Liver (tissue), 3 donors: ENCODE data around the gene P3H1.
"Not testable (repeated sequence)": the region's sequence is repeated elsewhere in the genome, so short reads cannot be mapped to it uniquely, and the experiment has no call there.

Experiments used
- EGR1 ChIP-seq, 2 donors: IDR thresholded peaks; 2 replicates each; pipeline ENCODE4 v1.6.1; 2016 to 2018; ENCODE audit warnings: antibody characterized with exemption in 2 of 2, low read depth in 2 of 2
- JUND ChIP-seq, 2 donors: IDR thresholded peaks; 2 replicates each; pipeline ENCODE4 v1.6.1; 2016; ENCODE audit warnings: antibody characterized with exemption in 2 of 2
- RXRA ChIP-seq, 2 donors: IDR thresholded peaks; 2 replicates each; pipeline ENCODE4 v1.6.1; 2017 to 2018; ENCODE audit warnings: antibody characterized with exemption in 2 of 2, mild to moderate bottlenecking in 1 of 2
- SP1 ChIP-seq: IDR thresholded peaks from 2 replicates; pipeline ENCODE4 v1.6.1; 2018; ENCODE audit warnings: antibody characterized with exemption, mild to moderate bottlenecking
- TF ChIP-seq, protein P1 (sequence below): fragments of 150-350 bp; IDR thresholded peaks from 2 replicates; pipeline ENCODE4 v1.5.1; 2017; ENCODE audit warnings: improper control_type of control experiment, low read depth, low read length; ENCODE audit not compliant: missing input control
- TF ChIP-seq, protein P2 (sequence below): IDR thresholded peaks from 2 replicates; pipeline ENCODE4 v1.6.1; 2016; ENCODE audit warnings: antibody characterized with exemption, mild to moderate bottlenecking
- donor health status: healthy.
- donor health status: healthy.

GRCh38 chr1:42714441-42714840 lies 52.4 kb downstream of the P3H1 start:
- TF ChIP-seq, protein P1, sequence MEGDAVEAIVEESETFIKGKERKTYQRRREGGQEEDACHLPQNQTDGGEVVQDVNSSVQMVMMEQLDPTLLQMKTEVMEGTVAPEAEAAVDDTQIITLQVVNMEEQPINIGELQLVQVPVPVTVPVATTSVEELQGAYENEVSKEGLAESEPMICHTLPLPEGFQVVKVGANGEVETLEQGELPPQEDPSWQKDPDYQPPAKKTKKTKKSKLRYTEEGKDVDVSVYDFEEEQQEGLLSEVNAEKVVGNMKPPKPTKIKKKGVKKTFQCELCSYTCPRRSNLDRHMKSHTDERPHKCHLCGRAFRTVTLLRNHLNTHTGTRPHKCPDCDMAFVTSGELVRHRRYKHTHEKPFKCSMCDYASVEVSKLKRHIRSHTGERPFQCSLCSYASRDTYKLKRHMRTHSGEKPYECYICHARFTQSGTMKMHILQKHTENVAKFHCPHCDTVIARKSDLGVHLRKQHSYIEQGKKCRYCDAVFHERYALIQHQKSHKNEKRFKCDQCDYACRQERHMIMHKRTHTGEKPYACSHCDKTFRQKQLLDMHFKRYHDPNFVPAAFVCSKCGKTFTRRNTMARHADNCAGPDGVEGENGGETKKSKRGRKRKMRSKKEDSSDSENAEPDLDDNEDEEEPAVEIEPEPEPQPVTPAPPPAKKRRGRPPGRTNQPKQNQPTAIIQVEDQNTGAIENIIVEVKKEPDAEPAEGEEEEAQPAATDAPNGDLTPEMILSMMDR = not testable (repeated sequence)
- TF ChIP-seq SP1; RXRA (IDR thresholded peaks at IDR 0.05); EGR1 (IDR thresholded peaks at IDR 0.05; ENCODE audit: low read depth in 2 of 2); JUND (IDR thresholded peaks at IDR 0.05): not testable (repeated sequence)
- TF ChIP-seq, protein P2, sequence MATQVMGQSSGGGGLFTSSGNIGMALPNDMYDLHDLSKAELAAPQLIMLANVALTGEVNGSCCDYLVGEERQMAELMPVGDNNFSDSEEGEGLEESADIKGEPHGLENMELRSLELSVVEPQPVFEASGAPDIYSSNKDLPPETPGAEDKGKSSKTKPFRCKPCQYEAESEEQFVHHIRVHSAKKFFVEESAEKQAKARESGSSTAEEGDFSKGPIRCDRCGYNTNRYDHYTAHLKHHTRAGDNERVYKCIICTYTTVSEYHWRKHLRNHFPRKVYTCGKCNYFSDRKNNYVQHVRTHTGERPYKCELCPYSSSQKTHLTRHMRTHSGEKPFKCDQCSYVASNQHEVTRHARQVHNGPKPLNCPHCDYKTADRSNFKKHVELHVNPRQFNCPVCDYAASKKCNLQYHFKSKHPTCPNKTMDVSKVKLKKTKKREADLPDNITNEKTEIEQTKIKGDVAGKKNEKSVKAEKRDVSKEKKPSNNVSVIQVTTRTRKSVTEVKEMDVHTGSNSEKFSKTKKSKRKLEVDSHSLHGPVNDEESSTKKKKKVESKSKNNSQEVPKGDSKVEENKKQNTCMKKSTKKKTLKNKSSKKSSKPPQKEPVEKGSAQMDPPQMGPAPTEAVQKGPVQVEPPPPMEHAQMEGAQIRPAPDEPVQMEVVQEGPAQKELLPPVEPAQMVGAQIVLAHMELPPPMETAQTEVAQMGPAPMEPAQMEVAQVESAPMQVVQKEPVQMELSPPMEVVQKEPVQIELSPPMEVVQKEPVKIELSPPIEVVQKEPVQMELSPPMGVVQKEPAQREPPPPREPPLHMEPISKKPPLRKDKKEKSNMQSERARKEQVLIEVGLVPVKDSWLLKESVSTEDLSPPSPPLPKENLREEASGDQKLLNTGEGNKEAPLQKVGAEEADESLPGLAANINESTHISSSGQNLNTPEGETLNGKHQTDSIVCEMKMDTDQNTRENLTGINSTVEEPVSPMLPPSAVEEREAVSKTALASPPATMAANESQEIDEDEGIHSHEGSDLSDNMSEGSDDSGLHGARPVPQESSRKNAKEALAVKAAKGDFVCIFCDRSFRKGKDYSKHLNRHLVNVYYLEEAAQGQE = not testable (repeated sequence)
